Measurements from ENCODE around the gene GFOD1. TPM values are rescaled to one million over a fixed set of nuclear protein-coding genes. Genes with fewer than 3 reads are reported as not detected.

The GFOD1 gene
- total and polyA plus RNA-seq, 2 of the 4 experiments (the other 2 are of a cell fraction): 1.8 to 3.4 TPM

- no peak overlapping the region for H4K5ac ChIP-seq (ENCODE audit: low read depth, low read length)
- no peak overlapping the region for H3K4me2 ChIP-seq (ENCODE audit: low read depth, low read length)
- no peak for DNase-seq
- CTCF ChIA-PET: no interaction called here
- WGBS, 2 experiments (ENCODE audit: extremely low coverage in 2 of 2, insufficient read length in 1 of 2): 100% methylated on average over 1 of the region's 5 CpGs; no CpG with 5 or more reads in 1 of the 2 experiments
- no peaks in the 10 kb centered on the region for H3K9me3 ChIP-seq (ENCODE audit: control insufficient read depth, insufficient read depth, low read length)
- H2AK5ac ChIP-seq (ENCODE audit: low read depth, low read length): no peak overlapping the region
- H2BK15ac ChIP-seq (ENCODE audit: low read depth, low read length): no peak overlapping the region
- H3K9me1 ChIP-seq (ENCODE audit: insufficient read depth, low read length): peaks cover 9% of the 10 kb centered on the region; the same call in 1 of the 2 replicates
- dilution Hi-C loops (cut with HindIII; ENCODE audit: low sequenced_read_pairs, unreplicated experiment): no loop called here
- H3K79me1 ChIP-seq (ENCODE audit: low read depth in 1 of 2, low read length in 2 of 2): peaks cover 3 to 36% of the 10 kb centered on the region in 2 experiments; a peak in 2 of 4 replicates
- H3K23ac ChIP-seq (ENCODE audit: low read depth, low read length): no peak overlapping the region
- H3K27me3 ChIP-seq (ENCODE audit: control insufficient read depth, insufficient read depth, low read length): no peaks in the 10 kb centered on the region
- H4K8ac ChIP-seq (ENCODE audit: low read depth in 2 of 2, low read length in 2 of 2): no peak overlapping the region
- no peak overlapping the region for H2BK120ac ChIP-seq (ENCODE audit: low read depth, low read length)
- BruUV-seq (replicated peaks): no TSS peak
- no peak overlapping the region for H2AK9ac ChIP-seq (replicated peaks; ENCODE audit: low read depth, low read length, poor library complexity)
- no peak overlapping the region for H2BK5ac ChIP-seq (ENCODE audit: low read depth, low read length, poor library complexity, severe bottlenecking)
- intact Hi-C loops (cut with micrococcal nuclease): no loop called here
- no peak overlapping the region for H2AFZ ChIP-seq (replicated peaks; ENCODE audit: low read length, poor library complexity)
- no peak overlapping the region for H3K14ac ChIP-seq (replicated peaks; ENCODE audit: low read depth, low read length)
- no peak overlapping the region for H3K18ac ChIP-seq (ENCODE audit: low read depth, low read length)
- H3K4me1 ChIP-seq (ENCODE audit: control insufficient read depth, insufficient read depth, low read length): no peaks in the 10 kb centered on the region
- no peak overlapping the region for H2BK20ac ChIP-seq (ENCODE audit: low read depth, low read length)
- no peak for ATAC-seq (ENCODE audit: low read depth)
- in situ Hi-C loops (cut with MboI; ENCODE audit: low sequenced_read_pairs): no loop called here
- no peak for TF ChIP-seq SMC3 (IDR thresholded peaks at IDR 0.05; ENCODE audit: low read depth, low read length)
- no peak for TF ChIP-seq BHLHE40 (IDR thresholded peaks at IDR 0.05; ENCODE audit: low read depth, low read length)
- TF ChIP-seq, protein P1, sequence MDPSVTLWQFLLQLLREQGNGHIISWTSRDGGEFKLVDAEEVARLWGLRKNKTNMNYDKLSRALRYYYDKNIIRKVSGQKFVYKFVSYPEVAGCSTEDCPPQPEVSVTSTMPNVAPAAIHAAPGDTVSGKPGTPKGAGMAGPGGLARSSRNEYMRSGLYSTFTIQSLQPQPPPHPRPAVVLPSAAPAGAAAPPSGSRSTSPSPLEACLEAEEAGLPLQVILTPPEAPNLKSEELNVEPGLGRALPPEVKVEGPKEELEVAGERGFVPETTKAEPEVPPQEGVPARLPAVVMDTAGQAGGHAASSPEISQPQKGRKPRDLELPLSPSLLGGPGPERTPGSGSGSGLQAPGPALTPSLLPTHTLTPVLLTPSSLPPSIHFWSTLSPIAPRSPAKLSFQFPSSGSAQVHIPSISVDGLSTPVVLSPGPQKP (IDR thresholded peaks at IDR 0.05; ENCODE audit: borderline replicate concordance, low read depth, low read length): no peak
- no peak for TF ChIP-seq RAD21 (IDR thresholded peaks at IDR 0.05; ENCODE audit: low read length)
- TF ChIP-seq USF2 (IDR thresholded peaks at IDR 0.05; ENCODE audit: low read depth, low read length): no peak
- TF ChIP-seq RFX5 (IDR thresholded peaks at IDR 0.05; ENCODE audit: low read depth, low read length): no peak
- no peak for TF ChIP-seq CHD1 (IDR thresholded peaks at IDR 0.05; ENCODE audit: low read depth, low read length)
- no peak for TF ChIP-seq POLR2A (IDR thresholded peaks at IDR 0.05; ENCODE audit: low read depth, low read length)
- TF ChIP-seq CEBPB (IDR thresholded peaks at IDR 0.05; ENCODE audit: low read depth, low read length): no peak
- no peak for TF ChIP-seq CTCF (conservative IDR thresholded peaks at IDR 0.05; ENCODE audit: low read depth, low read length)
- TF ChIP-seq MAFK (IDR thresholded peaks at IDR 0.05; ENCODE audit: low read depth, low read length): no peak
- no peak for TF ChIP-seq MXI1 (IDR thresholded peaks at IDR 0.05; ENCODE audit: borderline replicate concordance, low read depth, low read length)
- no peak for TF ChIP-seq RCOR1 (IDR thresholded peaks at IDR 0.05; ENCODE audit: insufficient replicate concordance, low read length)
- TF ChIP-seq NFE2L2 (IDR thresholded peaks at IDR 0.05; ENCODE audit: low read depth, low read length): no peak
- TF ChIP-seq MAZ (IDR thresholded peaks at IDR 0.05; ENCODE audit: borderline replicate concordance, low read depth, low read length): no peak
- TF ChIP-seq FOS (IDR thresholded peaks at IDR 0.05; ENCODE audit: low read depth, low read length): no peak
- POLR2A ChIA-PET (ENCODE audit: unreplicated experiment): no interaction called here
- H3K4me3 ChIP-seq (ENCODE audit: insufficient read depth, low read depth, low read length): no peak overlapping the region
- no peak overlapping the region for H3K9ac ChIP-seq (ENCODE audit: low read depth, low read length)
- H4K20me1 ChIP-seq (ENCODE audit: insufficient read depth, low read length): no peaks in the 10 kb centered on the region
- no peak overlapping the region for H3K27ac ChIP-seq (ENCODE audit: insufficient read depth, low read length)
- 0 out of 2 replicates have a peak, but pooled peaks cover 2% of the 10 kb centered on the region for H3K36me3 ChIP-seq (ENCODE audit: control insufficient read depth, insufficient read depth, low read length)
- no peak overlapping the region for H3K56ac ChIP-seq (ENCODE audit: extremely low read depth, insufficient read depth, low read length)
- H3K4ac ChIP-seq (ENCODE audit: low read depth, low read length): no peak overlapping the region
- H4K91ac ChIP-seq (ENCODE audit: insufficient read depth, low read depth, low read length): no peak overlapping the region
These were observed 8.9 kb downstream of the GFOD1 start for GRCh38 chr6:13478525-13478966.
